ENCODE measurements around the gene GRPEL2.
A peak's percentile ranks its signal among the peaks of the same experiment; 100 is the strongest.

GRPEL2 gene

DNA sequence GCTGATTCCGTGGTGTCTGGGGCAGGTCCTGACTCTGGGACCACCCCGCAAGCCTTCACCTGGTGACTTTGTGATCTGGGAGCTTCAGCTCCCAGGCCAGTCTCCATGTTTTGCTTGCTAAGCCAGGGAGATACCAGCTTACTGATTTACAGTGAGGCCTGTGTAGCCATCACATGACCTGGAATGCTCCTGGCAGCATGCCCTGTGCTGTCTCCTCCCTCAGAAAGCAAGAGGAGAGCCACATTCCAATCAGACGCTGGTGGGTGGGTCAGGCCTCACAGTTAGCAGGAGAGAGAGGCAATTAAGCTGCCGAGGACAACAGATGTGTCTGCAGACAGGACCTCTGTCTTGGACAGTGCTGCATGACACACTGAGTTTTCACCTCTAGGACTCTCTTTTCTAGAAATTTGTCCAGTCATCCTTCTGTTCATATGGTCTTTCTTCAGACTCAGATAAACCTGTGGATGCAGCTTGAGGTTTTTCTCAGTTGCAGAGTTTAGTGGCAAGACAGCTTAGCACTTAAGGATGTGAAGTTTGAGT, 24.4 kb upstream of the GRPEL2 start:
- peak; percentile 62 for DNase-seq

DNA sequence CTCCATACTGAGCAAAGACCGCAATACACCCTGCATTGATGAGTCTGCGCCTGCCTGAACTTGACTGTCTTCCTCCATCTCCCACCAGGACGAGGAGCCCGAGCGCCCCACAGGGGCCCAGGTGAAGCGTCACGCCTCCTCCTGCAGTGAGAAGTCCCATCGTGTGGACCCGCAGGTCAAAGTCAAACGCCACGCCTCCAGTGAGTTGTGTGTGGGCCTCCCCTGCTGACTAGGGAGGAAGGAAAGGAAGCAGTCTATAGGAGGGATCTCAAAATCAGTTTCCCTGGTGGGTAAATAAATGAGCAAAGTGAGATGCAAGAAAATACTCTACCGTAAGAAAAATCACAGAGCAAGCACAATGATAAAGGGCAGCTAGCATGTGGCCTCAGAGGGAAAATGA, 22.8 kb upstream of the GRPEL2 start:
- no peak for DNase-seq

DNA sequence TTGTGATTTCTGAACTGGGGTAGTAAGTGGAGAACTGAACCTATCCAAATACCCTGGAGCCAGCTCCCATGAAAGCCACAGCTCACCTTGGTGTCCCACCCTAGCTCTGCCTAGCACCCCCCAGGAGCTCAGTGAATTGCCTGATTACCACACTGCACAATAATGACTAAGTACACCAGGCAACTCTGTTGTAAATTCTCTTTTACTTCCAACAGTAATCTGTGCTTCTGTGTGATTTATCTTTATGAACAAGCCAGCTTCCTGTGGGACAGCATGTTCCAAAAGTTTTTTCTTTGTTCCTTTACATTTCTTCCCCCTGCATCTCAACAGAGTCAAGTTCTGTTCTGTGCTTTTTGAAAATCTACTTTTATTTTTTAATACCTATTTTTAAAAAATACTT, 22.1 kb upstream of the GRPEL2 start:
- no peak for DNase-seq

DNA sequence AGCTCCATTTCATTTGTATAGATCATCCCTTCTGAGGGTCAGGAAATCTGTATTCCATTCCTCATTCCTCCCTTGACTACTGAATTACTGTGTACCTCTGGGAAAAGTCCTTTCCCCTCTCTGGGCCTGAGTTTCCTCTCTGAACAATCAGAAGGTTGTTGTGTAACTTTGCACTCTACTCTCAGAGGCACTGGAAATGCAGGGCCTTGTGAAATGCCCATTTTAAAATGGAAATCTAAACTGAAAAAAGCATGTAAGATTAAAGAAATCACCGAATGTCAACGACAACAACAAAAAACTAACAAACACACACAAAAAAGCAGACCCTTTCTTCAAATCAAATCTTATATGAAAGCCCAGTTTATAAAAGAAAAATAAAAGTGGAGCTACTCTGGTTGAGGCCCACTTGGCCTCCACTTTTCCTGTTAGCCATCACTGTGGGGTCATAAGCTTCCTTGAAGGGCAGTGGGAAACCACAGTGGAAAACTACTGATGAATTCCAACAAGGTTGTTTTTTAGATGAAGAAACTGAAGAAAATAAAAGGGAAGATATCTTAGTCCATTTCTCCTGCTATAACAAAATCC, 21.6 kb upstream of the GRPEL2 start:
- no peak for DNase-seq

DNA sequence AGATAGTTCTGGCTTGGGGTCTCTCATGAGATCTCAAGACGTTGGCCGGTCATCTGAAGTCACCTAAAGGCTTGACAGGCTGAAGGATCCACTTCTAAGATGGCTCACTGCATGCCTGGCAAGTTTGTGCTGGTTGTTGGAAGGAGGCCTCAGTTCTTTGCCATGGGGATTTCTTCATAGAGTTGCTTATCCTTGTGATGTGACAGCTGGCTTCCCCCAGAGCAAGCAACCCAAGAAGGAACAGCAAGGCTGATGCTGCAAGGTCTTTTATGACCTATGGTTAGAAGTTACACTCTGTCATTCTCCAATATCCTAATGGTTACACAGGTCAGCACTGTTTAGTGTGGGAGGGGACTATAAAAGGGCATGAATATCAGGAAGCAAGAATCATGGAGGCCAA, 20.7 kb upstream of the GRPEL2 start:
- no peak for DNase-seq

DNA sequence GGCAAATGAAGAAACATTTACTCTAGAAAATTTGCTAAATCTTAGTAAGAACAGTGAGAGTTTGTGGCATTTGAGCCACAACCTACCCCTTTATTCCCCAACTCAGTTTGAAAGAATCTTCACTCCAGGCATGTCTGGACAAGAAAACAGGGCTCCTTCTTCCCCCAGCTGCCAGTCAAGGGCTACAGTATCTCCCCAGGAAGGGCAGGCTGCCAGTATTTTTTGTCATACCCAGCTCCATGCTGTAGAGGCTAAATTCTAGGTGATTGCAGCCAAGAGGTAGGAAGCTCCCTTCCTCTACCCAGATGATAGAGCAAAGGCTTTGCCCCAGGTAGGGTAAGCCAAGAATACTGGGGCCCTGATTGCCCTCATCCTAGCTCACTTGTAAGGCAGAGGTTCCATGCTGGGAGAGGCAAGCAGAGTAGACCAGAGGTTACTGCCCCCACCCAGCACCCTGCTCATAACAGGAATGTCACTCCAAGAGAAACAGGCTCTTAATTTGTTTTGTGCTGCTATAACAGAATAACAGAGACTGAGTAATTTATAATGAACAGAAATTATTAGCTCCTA, 20.0 kb upstream of the GRPEL2 start:
- no peak for DNase-seq

DNA sequence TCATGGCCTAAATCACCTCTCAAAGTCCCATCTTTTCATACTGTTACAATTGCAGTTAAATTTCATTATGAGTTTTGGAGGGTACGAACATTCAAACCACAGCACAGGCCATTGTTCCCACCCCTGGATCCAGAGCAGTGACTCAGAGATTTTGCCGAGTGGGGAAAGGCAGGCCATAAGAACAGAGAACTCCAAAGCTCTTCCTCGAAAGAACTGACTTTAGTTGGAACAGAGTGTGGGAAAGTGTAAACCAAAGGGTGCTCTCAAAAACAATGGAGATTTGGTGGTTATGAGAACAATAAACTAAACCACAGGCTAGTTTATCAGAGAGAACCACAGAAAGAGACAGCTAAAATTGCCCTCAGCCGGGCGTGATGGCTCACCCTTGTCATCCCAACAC, 19.4 kb upstream of the GRPEL2 start:
- no peak for DNase-seq

DNA sequence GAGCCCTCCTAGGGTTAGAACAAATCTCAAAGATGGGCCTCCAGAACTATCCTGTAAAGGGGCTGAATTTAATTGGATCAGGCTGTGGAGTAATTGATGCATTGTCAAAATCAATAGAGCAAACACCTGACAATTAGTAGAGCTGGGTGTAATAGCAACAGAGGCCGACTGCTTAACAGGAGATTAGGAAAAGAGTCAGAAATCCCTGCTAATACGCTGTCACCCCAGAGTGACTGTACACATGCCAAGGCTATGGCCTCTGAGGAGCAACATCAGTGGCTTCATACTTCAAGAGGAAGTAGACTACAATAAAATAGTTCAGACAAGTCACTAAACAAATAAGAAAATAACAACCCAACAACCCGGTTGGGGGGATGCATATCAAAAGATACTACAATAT, 18.7 kb upstream of the GRPEL2 start:
- DNase-seq, result no peak

DNA sequence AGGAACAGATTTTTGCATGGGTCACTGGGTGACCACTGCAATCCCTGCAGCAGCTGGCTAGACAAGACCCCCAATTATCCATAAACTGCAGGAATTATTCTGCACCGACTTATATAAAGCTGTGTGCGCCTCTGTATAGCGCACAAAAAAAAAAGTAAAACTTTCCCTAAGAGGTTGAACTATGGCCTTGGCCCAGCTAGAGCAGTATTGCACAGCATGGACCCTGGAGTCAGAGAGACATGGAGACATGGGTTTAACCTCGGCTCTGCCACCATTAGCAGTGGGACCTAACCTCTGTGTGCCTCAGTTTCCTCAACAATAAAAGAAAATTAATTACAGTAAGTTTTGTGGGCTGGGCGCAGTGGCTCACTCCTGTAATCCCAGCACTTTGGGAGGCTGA, 17.1 kb upstream of the GRPEL2 start:
- no peak for DNase-seq

DNA sequence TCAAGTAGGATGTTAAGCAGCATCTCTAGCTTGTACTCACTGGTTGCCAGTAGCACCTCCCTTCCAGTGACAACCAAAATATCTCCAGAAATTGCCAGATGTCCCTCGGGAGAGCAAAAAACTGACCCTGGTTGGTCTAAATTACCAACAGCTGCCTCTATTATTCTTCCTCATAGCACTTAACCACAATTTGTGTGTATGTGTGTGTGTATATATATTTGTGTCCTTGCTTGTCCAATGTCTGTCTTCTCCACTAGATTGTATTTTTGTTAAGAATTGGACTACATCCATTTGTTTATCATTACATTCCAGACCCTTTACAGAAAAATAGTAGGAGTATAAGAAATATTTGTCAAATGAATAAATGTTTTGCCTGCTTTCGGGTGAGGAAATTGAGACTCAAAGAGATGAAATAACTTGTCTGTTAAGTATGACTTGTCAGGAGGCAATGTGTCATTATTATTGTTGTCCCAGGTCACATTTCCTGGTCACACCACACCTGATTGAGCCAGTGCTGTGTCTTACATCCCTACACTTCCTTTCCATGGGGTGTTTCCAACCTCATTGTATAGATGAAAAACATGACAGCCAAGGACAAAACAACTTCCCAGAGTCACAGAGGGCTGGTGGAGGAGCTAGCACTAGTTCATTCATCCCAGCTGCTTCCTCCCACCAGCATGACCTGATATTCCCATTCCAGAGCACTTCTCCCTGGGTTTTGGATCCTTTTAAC, 11.4 kb upstream of the GRPEL2 start:
- no peak for DNase-seq

DNA sequence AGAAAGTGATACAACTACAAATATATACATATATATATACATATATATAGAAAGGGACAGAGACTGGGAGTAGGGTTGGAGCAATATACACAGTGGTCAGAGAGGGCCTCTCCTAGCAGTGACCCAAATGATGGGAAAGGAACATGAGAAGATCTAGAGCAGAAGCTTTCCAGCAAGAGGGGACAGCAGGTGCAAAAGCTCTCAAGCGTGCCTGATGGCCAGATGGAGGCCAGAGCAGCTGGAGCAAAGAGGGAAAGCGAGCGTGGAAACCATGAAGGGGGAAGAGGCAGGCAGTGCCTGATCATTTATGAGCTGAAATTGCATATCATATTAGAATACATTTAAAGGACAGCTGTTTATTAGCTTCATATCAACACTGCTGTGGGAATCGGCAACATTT, 7.6 kb upstream of the GRPEL2 start:
- DNase-seq, result no peak

DNA sequence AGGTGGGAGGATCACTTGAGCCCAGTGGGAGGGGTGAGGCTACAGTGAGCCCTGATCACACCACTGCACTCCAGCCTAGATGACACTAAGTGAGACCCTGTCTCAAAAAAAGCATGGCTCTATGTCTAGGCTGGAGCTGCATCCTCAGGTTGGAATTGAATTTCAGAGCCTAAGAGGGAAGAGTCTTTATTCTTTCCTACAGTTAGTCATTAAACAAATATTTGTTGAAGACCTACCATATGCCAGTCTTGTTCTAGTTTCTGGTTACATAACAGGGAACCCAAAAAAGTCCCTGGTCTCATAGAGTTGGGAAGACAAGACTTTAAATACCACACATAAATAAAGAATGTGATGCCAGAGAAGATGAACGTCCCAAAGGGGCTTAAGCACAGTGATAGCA, 6.9 kb upstream of the GRPEL2 start:
- no peak for DNase-seq

DNA sequence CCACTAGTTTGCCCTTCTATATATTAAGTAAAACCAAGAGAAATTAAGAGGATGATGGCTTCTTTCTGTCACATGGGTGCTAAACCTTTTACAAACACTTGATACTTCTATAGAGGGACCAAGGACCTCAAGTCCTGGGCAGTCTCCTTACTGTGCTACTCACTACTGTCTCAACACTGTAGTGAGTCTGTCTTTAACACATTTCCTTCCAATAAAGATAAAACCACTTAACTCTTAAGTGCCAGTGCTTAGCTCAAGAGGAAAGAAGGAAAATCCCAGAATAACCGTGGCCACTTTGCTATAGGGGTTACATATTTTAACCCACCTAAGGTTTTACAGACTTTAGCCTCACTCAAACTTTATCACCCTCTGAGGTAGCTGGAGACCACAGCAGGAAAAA, 4.4 kb upstream of the GRPEL2 start:
- no peak for DNase-seq

DNA sequence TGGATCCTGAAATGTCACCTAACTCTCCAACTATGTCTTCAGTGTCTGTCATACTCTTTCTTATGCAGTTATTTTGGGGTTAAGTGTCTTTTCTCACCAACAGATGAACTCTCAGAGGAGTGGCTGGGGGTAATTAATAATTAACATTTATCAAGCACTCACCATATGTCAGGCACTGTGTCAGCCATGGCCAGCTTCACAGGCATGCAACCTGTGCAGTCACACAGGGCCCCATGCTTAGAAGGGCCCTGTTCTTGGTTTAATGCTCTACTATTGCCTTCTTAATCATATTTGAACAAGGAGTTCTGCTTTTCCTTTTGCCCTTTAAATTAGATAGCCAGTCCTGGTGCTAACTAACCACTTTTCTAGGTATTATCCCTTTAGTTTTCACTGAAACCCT, 3.4 kb upstream of the GRPEL2 start:
- no peak for DNase-seq

DNA sequence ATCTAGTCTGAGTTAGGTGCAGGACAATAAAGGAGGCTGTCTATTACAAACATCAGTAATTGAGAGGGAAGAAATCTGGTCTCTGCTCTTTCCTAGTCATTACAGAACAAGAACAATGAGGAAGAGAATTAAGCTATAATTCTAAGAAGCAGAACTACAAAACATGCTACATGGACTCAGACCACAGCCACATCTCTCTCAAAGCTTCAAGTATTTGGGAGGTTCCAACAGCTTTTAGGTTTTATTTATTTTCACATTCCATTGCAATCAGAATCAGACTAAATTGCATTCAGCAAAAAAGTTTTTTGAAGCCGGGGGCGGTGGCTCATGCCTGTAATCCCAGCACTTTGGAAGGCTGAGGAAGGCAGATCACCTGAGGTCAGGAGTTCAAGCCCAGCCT, 1.1 kb upstream of the GRPEL2 start:
- DNase-seq, result no peak

DNA sequence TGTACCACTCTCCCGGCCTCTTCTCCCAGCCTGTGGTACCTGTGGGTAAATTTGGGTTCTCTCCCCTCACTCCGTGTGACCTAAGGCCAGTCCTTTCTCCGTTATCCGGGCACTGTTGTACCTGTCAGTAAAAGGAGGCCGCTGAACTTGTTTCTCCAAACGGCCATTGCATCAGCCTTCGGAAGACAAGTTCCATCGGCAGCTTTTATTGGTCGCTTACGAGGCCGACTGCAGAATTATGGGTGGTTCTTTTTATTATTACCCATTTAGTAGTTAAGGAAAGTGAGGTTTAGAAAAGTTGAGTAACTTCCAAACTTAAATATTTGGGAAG, 558 bp downstream of the GRPEL2 start:
- DNase-seq, result no peak

DNA sequence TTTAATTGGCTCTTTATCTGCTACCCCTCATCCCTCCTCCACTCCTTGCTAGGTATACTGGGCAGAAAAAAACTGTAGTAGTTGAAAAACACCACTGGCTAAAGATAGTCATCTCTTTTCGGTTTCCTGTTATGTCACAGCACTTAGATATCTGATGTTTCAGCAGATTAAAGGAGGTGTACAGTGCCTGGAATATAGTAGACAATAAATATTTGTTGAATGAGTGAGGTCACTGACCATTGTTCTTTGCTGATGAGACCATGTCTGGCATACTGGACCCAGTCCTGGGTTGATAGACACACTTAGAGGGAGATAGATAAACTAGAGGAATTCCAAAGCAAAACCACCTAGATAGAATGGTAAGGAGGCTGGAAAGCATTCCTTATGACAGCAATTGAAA, 3.2 kb downstream of the GRPEL2 start:
- DNase-seq, result no peak

DNA sequence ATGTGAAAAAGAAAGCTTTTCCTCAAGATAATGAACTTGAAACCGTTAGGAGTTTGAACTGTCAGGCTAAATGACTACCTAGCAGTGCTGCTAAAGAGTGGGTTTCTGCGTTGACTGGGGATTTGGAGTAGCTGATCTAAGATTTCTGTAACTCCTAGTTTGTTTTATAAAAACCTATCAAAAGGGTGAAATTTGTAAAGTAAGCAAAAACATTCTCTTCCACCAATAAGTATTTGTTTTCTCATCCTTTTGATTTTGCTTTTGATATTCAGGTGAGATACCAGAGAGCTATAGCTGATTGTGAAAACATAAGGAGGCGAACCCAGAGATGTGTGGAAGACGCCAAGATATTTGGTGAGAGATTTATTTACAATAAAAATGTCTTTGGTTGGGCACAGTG, 4.1 kb downstream of the GRPEL2 start:
- no peak for DNase-seq

DNA sequence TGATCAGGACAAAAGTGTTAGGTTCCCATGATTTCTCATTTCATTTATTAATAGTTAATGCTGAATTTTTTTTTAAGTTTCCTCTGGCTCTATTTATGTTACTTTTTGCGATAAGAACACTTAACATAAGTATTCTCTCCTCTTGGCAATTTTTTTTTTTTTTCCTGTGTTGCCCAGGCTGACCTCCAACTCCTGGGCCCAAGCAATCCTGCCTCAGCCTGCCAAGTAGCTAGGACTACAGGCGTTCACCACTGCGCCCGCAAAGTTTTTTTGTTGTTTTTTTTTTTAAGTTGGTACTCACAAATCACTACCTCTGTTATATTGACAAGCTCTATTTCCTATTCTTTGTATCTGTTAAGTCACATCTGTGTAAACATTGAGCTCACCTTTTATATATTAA, 6.9 kb downstream of the GRPEL2 start:
- DNase-seq, result no peak

DNA sequence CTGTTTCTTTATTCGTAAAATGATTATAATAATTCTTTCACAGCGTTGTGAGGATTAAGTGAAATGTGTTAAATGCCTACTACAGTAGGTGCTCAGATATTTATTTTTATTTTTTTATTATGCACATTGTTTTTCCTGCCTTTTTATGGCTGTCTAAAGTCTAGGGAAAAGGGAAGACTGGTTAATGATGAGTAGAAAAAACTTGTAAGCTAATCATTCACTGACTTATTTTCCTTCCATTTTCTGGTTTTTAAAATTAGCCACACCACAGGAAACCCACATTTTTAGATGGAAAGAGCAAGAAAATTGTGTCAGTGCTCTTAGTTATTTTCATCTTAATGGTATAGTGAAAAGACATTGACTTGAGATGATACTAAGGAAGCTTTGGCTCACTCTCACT, 8.6 kb downstream of the GRPEL2 start:
- no peak for DNase-seq

DNA sequence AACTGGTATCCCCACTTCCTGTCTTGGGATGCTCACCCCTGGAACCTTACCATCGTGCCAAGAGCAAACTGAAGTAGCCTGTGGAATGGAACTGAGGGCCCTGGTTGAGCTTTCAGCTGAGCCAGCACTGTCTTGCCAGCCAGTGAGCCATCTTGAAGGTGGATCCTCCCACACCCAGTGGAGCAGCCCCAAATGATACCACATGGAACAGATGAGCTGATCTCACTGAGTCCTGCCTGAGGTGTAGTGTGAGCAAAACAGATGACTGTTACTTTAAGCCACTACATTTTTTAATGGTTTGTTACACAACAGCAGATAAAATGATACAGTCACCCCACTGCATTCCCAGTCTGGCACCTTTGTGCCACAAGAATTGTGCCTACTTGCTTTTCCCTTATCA, 10.4 kb downstream of the GRPEL2 start:
- no peak for DNase-seq

DNA sequence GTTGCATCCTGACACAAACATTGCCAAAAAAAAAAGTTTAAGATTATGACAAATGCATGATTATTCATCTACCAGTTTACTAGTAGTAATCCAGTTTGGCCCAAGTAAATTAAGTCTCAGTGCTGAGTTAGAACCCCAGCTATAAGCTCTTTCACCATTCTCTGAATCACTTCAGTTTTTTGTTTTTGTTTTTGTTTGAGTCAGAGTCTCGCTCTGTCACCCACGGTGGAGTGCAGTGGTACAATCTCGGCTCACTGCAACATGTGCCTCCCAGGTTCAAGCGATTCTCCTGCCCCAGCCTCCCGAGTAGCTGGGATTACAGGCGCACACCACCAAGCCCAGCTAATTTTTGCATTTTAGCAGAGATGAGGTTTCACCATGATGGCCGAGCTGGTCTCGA, 11.1 kb downstream of the GRPEL2 start:
- DNase-seq, result no peak

DNA sequence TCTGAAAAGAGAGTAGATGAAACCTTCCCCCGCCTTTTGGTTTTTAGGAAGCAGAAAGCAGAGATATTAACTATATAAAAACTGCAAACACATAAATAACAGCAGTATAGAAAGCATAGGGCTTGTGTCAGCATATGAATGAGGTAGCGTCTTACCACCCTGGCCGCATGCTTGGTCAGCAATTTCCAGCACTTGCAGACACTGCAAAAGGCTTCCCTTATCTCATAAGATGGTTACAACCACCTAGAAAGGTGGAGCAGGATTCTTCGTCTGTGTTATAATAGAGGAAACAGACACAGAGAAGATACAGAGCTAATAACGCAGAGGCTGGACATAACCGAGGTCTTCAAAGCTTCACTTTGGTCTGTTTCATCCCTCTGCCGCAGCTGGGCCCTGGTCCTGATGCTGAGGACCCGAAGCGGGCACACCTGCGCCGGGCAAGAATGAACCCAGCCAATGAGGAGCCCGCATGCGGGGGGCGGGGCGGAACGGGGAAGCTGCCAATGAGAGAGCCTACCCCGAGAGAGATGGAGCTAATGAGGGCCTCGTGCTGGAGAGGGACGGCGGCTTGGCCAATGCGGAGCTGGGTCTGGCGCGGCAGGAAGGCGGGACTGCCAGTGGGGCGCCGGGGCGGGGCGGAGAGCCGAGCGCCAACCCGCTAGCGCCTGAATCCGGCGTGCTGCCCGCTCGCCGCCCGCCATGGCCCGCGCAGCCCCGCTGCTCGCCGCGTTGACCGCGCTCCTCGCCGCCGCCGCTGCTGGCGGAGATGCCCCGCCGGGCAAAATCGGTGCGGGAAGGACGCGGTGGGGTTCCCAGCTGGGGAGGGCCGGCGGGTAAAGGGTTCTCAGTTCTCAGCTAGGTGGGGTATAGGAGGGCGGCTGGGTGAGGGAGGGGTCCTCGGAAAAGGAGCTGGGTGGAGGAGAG, 12.3 kb downstream of the GRPEL2 start, which contains the start of gene PCYOX1L:
PCYOX1L (plus strand) TSS at position 677 of the 924 bp plus-strand sequence; CDS start at position 700, 23 bp downstream.
- DNase-seq, result peak; percentile 76

DNA sequence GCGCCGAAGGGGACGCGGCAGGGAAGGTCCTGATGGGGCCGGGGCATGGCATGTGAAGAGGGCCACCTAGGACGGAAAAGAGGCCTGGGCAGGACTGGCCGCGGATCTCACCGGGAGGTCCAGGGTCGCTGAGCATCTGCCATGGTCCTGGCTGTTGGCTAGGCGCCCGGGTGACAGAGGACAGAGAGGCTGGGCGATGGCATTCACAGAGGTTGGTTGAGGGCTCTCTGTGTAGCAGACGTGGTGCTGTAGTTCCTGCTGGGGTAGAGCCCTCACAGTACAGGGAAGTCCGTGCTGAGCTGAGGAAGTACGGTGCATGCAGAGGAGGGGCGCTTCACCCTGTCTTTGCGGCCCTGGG, 13.0 kb downstream of the GRPEL2 start:
- no peak for DNase-seq

Data from GOT3 (cell line).